Measurements from ENCODE around the gene GPS1.

Gene GPS1

GRCh38 chr17:82061047-82061925 lies 9.6 kb downstream of the GPS1 start:
- no peak for DNase-seq

- no peak for DNase-seq
These were observed 10.6 kb downstream of the GPS1 start for GRCh38 chr17:82062076-82062983.

DNA sequence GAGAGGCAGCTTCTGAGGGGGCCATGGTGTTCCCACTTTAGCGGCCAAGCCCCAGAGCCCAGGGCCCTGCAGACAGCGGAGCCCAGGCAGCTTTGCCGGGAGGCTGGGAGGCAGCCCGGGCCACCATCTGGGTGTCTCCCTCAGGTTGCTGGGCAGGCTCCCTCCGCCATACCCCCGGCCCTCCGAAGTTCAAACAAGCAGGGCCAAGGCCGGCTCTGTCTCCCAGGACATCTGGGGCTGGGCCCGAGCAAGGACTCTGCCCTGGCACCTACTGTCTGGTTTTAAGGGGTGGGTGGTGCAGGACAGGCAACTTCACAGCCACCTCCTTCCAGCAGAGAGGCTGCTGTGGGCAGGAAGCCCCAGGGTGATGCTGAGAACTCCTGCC lies 11.3 kb downstream of the GPS1 start:
- no peak for DNase-seq

GRCh38 chr17:82063424-82064415 lies 12.0 kb downstream of the GPS1 start:
- DNase-seq, result no peak

- DNase-seq, result no peak
These were observed 12.9 kb downstream of the GPS1 start for GRCh38 chr17:82064433-82065192.

DNA sequence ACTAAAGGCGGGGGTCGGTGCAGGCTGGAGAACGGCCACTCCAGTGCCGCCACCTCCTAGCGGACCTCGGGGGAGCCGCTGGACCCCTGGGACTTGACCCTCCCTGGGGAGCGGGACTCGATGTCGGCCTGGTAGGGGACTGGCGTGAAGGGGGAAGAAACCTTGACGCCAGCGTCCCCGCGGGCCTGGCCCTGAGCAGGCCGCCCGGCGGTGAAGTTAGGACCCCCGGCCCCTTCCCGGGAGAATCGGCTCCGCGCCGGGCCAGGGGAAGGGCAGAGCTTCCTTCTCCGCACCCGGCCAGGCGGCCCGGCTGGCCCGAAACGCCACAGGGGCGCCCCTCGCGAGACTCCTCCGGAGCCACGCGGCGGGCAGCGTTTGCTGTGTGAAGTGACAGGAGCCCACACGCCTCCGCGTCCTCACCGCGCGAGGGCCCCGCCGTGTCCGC lies 13.5 kb downstream of the GPS1 start:
- DNase-seq, result no peak

- peak in 1 of 2 experiments; percentile 74 for DNase-seq
These were observed 14.1 kb downstream of the GPS1 start, which contains the start of gene DUS1L for GRCh38 chr17:82065638-82066303. DUS1L (minus strand) TSS chr17:82065804; CDS start chr17:82065059, 745 bp downstream.

GRCh38 chr17:82070611-82071010 lies 18.9 kb downstream of the GPS1 start:
- no peak for DNase-seq

GRCh38 chr17:82072827-82073226 lies 21.1 kb downstream of the GPS1 start:
- DNase-seq, result no peak

DNA sequence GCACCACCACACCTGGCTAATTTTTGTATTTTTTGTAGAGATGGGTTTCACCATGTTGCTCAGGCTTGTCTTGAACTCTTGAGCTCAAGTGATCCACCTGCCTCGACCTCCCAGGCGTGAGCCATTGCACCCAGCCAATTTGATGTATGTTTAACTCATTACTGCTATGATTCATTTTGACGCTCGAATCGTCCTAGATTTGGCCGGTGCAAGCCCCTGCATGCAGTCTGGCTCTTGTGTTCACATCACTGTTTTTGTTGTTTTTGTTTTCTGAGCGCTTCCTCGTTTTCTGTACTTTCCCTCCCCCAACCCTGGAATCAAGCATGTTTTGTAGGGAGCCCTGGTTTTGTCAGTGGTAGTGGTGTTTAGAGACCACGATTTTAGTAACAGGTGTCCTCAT lies 21.7 kb downstream of the GPS1 start:
- DNase-seq, result no peak

- no peak for DNase-seq
These were observed 24.5 kb downstream of the GPS1 start for GRCh38 chr17:82076018-82076784.

DNA sequence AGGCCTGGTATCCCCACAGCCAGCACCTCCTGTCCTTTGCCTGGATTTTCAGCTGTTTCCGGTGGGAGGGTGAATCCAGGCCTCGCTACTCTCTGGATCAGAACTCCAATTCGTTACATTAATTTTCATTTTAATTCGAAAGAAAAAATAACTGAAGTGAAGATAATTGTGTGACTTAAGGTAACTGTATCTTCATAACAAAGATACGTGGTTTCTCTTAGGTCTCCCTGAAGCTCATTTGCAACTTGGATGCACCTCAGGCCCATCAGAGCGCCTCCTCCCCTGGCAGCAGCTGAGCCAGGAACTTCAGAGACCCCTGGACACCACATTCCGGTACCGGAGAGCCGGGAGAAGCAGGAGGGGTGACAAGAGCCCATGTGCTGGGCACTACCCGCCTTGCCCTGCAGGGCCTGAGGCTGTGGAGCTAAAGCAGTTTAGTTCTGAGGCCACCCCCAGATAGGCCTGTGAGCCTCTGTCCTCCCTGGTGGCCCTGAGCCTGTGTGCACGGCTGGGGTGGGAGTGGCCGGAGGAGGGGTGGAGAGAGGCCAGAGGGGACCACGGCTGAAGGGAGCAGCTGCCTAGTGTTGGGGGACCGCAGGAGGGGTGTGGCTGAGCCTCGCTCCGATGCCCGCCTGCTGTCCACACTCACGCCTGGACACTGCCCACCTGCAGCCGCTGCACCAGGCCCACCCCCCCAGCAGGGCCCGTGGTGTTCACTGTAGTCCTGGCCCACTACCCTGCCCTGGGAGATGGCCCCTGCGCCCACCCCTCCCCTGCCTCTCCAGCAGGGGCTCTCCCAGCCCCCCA lies 25.3 kb downstream of the GPS1 start:
- DNase-seq, result no peak

- no peak for DNase-seq
These were observed 26.1 kb downstream of the GPS1 start for GRCh38 chr17:82077617-82078358.

DNA sequence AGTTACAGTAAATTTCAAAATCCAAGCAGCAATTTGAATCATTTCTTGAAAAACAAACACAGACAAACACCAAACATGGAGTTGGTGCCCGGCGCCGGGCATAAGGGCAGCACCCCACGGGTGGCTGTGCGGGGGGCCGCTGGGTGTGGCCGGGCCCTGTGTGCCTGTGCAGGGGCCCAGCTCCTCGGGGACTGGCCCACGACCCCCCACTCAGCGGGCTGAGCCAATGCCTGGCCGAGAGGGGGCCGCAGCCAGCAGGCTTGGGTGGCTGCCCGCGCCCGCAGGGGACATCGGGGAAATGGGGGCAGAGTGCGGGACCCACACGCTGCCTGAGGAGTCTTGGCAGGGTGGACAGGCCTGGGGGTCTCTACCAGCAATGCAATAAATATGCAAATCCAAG lies 26.7 kb downstream of the GPS1 start:
- DNase-seq, result no peak

- DNase-seq, result no peak
These were observed 27.4 kb downstream of the GPS1 start for GRCh38 chr17:82079001-82079677.

DNA sequence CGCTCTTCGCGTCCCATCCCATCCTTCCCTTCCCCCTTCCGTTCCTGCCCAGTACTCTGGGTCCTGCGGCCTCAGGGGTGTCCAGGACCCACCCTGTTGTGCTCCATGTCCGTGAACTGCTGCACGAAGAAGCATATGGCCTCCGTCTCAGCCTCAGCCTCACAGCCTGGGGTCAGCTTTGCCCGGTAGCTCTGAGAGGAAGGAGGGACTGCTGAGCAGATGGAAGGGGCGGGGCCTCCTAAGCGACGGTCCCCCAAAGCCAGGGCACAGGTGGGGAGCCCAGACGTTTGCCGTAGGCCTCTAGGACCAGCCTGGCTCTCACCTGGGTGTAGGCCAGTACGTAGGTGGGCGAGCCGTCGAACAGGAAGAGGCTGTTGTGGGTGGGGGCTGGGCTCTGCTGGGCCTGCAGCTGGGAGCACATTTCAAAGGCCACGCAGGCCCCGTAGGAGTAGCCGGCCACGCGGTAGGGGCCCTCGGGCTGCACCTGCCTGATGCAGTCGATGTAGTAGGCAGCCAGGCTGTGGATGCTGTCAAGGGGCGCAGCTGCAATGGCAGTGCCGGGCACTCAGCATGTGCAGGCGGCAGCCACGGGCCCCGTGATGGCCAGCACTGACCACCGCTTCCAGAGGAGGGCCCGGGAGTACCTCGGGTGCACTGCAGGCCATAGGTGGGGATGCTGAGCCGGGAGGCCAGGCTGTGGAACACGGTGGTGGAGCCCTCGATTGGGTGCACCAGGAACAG lies 28.5 kb downstream of the GPS1 start:
- peak in 1 of 2 experiments; percentile 43 for DNase-seq

DNA sequence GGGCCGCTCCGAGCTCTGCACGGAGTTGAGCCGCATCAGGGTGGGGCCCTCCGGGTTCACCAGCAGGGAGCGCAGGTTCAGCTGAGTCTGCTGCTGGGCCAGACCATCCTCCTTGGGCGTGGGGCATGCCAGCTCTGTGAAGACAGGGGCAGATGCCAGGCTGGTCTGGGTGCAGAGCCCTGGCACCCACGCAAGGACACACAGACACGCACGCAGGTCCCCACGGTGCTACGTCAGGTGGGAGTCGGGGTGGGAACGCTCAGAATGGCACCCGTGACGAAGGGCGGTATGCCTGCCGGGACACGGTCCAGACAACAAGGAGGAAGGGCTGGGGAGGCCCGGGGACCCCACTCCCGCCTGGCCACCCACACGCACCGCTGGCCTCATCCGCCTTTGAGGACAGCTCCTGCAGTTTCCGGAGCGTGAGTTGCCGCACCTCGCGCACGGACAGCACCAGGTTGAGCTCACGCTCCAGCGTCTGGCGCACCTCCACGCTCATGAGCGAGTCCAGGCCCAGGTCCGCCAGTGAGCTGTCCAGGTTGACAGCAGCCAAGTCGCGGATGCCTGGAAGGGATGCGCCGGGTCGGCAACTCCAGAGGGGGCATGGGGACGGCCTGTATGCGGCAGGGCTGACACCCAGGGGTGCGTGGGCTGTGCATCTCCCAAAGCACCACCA lies 29.2 kb downstream of the GPS1 start:
- DNase-seq, result no peak

All from NCI-H524 (cell line).